ENCODE results near the gene PHETA1. TPM values are rescaled to one million over a fixed set of nuclear protein-coding genes. Genes with fewer than 3 reads are reported as not detected.

The PHETA1 gene
- total RNA-seq, 1 experiment from 2014 or later = 12.4 TPM

DNA sequence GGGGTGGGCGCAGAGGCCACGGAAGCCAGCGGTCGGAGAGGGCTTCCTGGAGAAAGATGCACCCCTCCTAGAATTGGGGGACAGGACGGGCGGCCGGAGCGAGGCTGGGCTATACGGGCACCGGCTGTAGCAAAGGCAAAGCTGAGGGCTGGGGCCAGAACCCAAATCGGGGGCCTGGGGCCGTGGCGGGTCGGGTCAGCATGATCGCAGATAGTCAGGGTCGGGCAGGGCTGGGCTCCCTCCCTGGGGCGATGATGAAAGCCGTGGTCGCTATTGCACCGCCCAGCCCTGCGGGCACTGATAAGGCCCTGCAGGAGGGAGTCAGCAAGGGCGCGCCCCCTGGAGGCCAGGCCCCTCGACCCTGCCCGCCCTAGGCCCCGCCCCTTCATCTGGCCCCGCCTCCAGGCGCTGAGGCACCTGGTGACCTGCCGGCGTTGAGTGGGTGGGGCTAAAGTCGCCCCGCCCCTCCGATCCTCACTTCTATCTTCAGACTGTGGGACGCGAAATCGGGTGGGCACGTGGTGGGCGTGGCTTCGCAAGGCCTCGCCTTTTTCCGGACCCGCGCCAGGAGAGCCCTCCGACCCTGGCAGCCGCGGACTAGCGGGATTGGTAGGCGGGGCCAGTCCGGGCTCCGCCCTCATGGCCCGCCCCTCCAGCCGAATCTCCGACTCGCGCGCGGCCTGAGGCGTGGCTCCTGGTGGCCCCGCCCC lies 36.4 kb upstream of the PHETA1 start (continued):
- TF ChIP-seq CREM (CRISPR knock-in tag; IDR thresholded peaks at IDR 0.05) = no peak; the same call in 1 of the 2 replicates
- TF ChIP-seq, protein P1, sequence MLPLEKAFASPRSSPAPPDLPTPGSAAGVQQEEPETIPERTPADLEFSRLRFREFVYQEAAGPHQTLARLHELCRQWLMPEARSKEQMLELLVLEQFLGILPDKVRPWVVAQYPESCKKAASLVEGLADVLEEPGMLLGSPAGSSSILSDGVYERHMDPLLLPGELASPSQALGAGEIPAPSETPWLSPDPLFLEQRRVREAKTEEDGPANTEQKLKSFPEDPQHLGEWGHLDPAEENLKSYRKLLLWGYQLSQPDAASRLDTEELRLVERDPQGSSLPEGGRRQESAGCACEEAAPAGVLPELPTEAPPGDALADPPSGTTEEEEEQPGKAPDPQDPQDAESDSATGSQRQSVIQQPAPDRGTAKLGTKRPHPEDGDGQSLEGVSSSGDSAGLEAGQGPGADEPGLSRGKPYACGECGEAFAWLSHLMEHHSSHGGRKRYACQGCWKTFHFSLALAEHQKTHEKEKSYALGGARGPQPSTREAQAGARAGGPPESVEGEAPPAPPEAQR (CRISPR knock-in tag; IDR thresholded peaks at IDR 0.05) = no peak
- TF ChIP-seq ETV6 (CRISPR knock-in tag; IDR thresholded peaks at IDR 0.05) = no peak; the same call in 1 of the 2 replicates
- no peak for TF ChIP-seq CBFB (CRISPR knock-in tag; IDR thresholded peaks at IDR 0.05; ENCODE audit: low read depth)
- TF ChIP-seq, protein P2, sequence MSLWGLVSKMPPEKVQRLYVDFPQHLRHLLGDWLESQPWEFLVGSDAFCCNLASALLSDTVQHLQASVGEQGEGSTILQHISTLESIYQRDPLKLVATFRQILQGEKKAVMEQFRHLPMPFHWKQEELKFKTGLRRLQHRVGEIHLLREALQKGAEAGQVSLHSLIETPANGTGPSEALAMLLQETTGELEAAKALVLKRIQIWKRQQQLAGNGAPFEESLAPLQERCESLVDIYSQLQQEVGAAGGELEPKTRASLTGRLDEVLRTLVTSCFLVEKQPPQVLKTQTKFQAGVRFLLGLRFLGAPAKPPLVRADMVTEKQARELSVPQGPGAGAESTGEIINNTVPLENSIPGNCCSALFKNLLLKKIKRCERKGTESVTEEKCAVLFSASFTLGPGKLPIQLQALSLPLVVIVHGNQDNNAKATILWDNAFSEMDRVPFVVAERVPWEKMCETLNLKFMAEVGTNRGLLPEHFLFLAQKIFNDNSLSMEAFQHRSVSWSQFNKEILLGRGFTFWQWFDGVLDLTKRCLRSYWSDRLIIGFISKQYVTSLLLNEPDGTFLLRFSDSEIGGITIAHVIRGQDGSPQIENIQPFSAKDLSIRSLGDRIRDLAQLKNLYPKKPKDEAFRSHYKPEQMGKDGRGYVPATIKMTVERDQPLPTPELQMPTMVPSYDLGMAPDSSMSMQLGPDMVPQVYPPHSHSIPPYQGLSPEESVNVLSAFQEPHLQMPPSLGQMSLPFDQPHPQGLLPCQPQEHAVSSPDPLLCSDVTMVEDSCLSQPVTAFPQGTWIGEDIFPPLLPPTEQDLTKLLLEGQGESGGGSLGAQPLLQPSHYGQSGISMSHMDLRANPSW (CRISPR knock-in tag; conservative IDR thresholded peaks at IDR 0.05; ENCODE audit: low read depth) = no peak
- TF ChIP-seq NR2C2 (CRISPR knock-in tag; IDR thresholded peaks at IDR 0.05) = no peak
- peak; percentile 100 for TF ChIP-seq GABPB1 (CRISPR knock-in tag; IDR thresholded peaks at IDR 0.05)
- TF ChIP-seq, protein P3, sequence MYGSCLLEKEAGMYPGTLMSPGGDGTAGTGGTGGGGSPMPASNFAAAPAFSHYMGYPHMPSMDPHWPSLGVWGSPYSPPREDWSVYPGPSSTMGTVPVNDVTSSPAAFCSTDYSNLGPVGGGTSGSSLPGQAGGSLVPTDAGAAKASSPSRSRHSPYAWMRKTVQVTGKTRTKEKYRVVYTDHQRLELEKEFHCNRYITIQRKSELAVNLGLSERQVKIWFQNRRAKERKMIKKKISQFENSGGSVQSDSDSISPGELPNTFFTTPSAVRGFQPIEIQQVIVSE (CRISPR knock-in tag; IDR thresholded peaks at IDR 0.05; ENCODE audit: borderline replicate concordance) = no peak
- TF ChIP-seq, protein P4, sequence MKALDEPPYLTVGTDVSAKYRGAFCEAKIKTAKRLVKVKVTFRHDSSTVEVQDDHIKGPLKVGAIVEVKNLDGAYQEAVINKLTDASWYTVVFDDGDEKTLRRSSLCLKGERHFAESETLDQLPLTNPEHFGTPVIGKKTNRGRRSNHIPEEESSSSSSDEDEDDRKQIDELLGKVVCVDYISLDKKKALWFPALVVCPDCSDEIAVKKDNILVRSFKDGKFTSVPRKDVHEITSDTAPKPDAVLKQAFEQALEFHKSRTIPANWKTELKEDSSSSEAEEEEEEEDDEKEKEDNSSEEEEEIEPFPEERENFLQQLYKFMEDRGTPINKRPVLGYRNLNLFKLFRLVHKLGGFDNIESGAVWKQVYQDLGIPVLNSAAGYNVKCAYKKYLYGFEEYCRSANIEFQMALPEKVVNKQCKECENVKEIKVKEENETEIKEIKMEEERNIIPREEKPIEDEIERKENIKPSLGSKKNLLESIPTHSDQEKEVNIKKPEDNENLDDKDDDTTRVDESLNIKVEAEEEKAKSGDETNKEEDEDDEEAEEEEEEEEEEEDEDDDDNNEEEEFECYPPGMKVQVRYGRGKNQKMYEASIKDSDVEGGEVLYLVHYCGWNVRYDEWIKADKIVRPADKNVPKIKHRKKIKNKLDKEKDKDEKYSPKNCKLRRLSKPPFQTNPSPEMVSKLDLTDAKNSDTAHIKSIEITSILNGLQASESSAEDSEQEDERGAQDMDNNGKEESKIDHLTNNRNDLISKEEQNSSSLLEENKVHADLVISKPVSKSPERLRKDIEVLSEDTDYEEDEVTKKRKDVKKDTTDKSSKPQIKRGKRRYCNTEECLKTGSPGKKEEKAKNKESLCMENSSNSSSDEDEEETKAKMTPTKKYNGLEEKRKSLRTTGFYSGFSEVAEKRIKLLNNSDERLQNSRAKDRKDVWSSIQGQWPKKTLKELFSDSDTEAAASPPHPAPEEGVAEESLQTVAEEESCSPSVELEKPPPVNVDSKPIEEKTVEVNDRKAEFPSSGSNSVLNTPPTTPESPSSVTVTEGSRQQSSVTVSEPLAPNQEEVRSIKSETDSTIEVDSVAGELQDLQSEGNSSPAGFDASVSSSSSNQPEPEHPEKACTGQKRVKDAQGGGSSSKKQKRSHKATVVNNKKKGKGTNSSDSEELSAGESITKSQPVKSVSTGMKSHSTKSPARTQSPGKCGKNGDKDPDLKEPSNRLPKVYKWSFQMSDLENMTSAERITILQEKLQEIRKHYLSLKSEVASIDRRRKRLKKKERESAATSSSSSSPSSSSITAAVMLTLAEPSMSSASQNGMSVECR (CRISPR knock-in tag; IDR thresholded peaks at IDR 0.05; ENCODE audit: borderline replicate concordance) = peak; percentile 73; the same call in 1 of the 2 replicates
- TF ChIP-seq, protein P5, sequence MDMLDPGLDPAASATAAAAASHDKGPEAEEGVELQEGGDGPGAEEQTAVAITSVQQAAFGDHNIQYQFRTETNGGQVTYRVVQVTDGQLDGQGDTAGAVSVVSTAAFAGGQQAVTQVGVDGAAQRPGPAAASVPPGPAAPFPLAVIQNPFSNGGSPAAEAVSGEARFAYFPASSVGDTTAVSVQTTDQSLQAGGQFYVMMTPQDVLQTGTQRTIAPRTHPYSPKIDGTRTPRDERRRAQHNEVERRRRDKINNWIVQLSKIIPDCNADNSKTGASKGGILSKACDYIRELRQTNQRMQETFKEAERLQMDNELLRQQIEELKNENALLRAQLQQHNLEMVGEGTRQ (CRISPR knock-in tag; IDR thresholded peaks at IDR 0.05) = peak; percentile 93
- TF ChIP-seq, protein P6, sequence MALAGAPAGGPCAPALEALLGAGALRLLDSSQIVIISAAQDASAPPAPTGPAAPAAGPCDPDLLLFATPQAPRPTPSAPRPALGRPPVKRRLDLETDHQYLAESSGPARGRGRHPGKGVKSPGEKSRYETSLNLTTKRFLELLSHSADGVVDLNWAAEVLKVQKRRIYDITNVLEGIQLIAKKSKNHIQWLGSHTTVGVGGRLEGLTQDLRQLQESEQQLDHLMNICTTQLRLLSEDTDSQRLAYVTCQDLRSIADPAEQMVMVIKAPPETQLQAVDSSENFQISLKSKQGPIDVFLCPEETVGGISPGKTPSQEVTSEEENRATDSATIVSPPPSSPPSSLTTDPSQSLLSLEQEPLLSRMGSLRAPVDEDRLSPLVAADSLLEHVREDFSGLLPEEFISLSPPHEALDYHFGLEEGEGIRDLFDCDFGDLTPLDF (CRISPR knock-in tag; IDR thresholded peaks at IDR 0.05) = no peak
- TF ChIP-seq, protein P7, sequence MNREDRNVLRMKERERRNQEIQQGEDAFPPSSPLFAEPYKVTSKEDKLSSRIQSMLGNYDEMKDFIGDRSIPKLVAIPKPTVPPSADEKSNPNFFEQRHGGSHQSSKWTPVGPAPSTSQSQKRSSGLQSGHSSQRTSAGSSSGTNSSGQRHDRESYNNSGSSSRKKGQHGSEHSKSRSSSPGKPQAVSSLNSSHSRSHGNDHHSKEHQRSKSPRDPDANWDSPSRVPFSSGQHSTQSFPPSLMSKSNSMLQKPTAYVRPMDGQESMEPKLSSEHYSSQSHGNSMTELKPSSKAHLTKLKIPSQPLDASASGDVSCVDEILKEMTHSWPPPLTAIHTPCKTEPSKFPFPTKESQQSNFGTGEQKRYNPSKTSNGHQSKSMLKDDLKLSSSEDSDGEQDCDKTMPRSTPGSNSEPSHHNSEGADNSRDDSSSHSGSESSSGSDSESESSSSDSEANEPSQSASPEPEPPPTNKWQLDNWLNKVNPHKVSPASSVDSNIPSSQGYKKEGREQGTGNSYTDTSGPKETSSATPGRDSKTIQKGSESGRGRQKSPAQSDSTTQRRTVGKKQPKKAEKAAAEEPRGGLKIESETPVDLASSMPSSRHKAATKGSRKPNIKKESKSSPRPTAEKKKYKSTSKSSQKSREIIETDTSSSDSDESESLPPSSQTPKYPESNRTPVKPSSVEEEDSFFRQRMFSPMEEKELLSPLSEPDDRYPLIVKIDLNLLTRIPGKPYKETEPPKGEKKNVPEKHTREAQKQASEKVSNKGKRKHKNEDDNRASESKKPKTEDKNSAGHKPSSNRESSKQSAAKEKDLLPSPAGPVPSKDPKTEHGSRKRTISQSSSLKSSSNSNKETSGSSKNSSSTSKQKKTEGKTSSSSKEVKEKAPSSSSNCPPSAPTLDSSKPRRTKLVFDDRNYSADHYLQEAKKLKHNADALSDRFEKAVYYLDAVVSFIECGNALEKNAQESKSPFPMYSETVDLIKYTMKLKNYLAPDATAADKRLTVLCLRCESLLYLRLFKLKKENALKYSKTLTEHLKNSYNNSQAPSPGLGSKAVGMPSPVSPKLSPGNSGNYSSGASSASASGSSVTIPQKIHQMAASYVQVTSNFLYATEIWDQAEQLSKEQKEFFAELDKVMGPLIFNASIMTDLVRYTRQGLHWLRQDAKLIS (CRISPR knock-in tag; IDR thresholded peaks at IDR 0.05; ENCODE audit: borderline replicate concordance) = no peak
- TF ChIP-seq ZNF396 (CRISPR knock-in tag; IDR thresholded peaks at IDR 0.05; ENCODE audit: borderline replicate concordance) = no peak
- no peak for TF ChIP-seq ZNF263 (CRISPR knock-in tag; IDR thresholded peaks at IDR 0.05; ENCODE audit: low read depth)
- TF ChIP-seq PRRX2 (CRISPR knock-in tag; IDR thresholded peaks at IDR 0.05) = 0 out of 2 replicates have a peak, but pooled peaks have one; percentile 18
- TF ChIP-seq NFATC4 (CRISPR knock-in tag; IDR thresholded peaks at IDR 0.05) = 0 out of 2 replicates have a peak, but pooled peaks have one; percentile 61
- TF ChIP-seq, protein P8, sequence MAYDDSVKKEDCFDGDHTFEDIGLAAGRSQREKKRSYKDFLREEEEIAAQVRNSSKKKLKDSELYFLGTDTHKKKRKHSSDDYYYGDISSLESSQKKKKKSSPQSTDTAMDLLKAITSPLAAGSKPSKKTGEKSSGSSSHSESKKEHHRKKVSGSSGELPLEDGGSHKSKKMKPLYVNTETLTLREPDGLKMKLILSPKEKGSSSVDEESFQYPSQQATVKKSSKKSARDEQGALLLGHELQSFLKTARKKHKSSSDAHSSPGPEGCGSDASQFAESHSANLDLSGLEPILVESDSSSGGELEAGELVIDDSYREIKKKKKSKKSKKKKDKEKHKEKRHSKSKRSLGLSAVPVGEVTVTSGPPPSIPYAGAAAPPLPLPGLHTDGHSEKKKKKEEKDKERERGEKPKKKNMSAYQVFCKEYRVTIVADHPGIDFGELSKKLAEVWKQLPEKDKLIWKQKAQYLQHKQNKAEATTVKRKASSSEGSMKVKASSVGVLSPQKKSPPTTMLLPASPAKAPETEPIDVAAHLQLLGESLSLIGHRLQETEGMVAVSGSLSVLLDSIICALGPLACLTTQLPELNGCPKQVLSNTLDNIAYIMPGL (CRISPR knock-in tag; IDR thresholded peaks at IDR 0.05) = peak; percentile 74; the same call in 1 of the 2 replicates
- TF ChIP-seq ZNF232 (CRISPR knock-in tag; IDR thresholded peaks at IDR 0.05) = no peak
- no peak for TF ChIP-seq ZNF219 (CRISPR knock-in tag; IDR thresholded peaks at IDR 0.05; ENCODE audit: borderline replicate concordance)
- TF ChIP-seq FOXJ3 (CRISPR knock-in tag; IDR thresholded peaks at IDR 0.05; ENCODE audit: borderline replicate concordance) = no peak

All from WTC11 (cell line).